Measurements from ENCODE around the gene CIZ1. TPM values are rescaled to one million over a fixed set of nuclear protein-coding genes. Genes with fewer than 3 reads are reported as not detected.

CIZ1 gene
- total RNA-seq, 1 donor from 2014 or later = 186 TPM

DNA sequence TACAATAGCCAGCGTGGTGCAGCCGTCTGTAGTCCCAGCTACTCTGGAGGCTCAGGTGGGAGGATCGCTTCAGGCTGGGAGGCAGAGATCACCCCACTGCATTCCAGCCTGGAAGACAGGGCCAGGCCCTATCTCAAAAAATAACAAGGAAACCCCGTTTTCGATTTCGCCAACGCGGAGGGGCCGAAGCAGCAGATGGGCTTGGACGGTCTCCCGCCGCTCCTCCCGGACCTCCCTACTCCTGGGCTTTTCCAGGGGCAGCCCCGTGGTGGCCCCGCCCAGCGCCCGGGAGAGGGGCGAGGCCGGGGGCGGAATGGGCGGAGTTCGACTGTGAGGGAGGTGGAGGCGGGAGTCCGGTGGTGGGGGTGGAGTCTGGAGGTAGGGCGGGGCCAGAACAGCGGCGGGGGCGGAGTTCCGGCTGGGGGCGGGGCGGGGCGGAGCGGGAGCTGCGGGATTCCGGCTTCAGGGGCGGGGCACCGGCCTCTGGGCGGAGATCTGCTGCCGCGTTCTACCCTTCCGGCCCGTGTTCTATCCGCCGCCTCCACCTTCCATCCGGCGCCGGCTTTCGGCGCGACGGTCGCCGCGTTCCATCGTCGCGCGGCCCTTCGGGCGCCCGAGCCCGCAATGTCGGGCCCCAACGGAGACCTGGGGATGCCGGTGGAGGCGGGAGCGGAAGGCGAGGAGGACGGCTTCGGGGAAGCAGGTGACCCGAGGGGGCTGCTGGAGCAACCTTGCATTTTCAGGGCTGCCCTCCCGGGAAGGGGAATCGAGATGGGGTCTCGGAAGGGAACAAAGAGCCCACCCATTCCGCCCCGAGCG is 31.4 kb downstream of the CIZ1 start, which contains the start of gene BBLN:
TSS of gene BBLN (plus strand) at position 482 of the 819 bp plus-strand sequence. CDS start at position 625, 143 bp downstream.
- H3K27ac Mint-ChIP-seq = peak within 1 kb of the TSS; percentile 66
- peak within 1 kb of the TSS; percentile 87 for H3K4me3 Mint-ChIP-seq
- no peaks in the 10 kb centered on the region for H3K27me3 Mint-ChIP-seq
- peaks cover 16% of the 10 kb centered on the region for H3K4me1 Mint-ChIP-seq (ENCODE audit: unreplicated experiment)
- peaks cover 6% of the 10 kb centered on the region for H3K36me3 Mint-ChIP-seq
- peak; percentile 98 for DNase-seq (ENCODE audit: extremely low spot score, unreplicated experiment)
- TF ChIP-seq CTCF (conservative IDR thresholded peaks at IDR 0.05) = no peak
- no peaks in the 10 kb centered on the region for H3K9me3 Mint-ChIP-seq

DNA sequence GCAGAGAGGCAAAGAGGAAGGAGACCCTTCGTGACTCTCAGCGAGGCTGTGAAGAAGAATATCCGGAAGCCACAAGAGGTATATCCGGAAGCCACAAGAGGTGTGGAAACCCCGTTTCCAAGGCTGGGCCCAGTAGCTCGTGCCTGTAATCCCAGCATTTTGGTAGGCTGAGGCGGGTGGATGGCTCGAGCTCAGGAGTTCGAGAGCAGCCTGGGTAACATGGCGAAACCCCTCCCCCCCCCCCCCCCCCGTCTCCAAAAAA is 31.9 kb downstream of the CIZ1 start:
- Mint-ChIP-seq H3K36me3 (peaks cover 6% of the 10 kb centered on the region), H3K4me3 (peak overlapping the region; percentile 80), H3K27me3 (no peaks in the 10 kb centered on the region), H3K9me3 (no peaks in the 10 kb centered on the region), H3K27ac (peak overlapping the region; percentile 66), H3K4me1 (ENCODE audit: unreplicated experiment) (peaks cover 16% of the 10 kb centered on the region)
- TF ChIP-seq CTCF (conservative IDR thresholded peaks at IDR 0.05) = no peak
- no peak for DNase-seq (ENCODE audit: extremely low spot score, unreplicated experiment)

GRCh38 chr9:128155736-128156500 is 35.5 kb downstream of the CIZ1 start:
- no peak for TF ChIP-seq CTCF (conservative IDR thresholded peaks at IDR 0.05)
- Mint-ChIP-seq H3K4me3 (no peak overlapping the region), H3K36me3 (no peaks in the 10 kb centered on the region), H3K27me3 (no peaks in the 10 kb centered on the region), H3K4me1 (ENCODE audit: unreplicated experiment) (peaks cover 5% of the 10 kb centered on the region), H3K27ac (no peak overlapping the region), H3K9me3 (no peaks in the 10 kb centered on the region)
- no peak for DNase-seq (ENCODE audit: extremely low spot score, unreplicated experiment)

DNA sequence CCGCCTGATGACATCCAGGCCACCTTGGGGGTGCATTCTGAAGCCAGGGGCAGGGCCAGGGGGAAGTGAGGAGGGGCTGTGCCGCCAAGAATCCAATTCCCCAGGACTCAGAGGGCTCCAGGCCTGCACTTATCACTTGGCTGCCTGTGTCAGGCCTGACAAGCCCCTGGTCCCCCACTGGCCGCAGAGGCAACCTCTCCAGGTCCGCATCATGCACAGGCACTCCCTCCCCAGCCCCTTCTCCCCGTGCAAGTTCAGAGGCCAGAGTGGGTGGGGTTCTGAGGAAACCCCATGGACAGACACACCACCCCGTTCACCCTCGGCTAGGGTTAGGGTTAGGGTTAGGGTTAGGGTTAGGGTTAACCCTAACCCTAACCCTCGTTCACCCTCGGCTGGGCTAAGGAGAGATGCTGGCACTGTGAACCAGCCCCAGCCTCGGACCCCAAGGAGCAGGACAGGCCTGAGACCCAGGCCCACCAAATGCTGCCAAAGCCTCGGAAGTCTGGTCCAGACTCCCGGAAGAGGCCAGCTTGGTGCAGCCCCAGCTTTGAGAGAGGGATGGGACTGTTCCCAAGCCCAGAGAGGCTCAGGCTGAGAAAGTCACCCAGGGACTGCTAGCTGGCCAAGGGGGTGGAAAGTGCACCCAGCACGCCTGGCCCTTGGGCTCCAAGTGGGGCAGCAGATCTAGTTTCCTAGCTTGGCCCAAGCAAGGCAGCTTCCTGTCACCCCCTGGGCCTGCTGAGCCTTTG is 37.3 kb downstream of the CIZ1 start:
- no peaks in the 10 kb centered on the region for H3K9me3 Mint-ChIP-seq
- H3K27me3 Mint-ChIP-seq = no peaks in the 10 kb centered on the region
- H3K27ac Mint-ChIP-seq = no peak overlapping the region
- H3K36me3 Mint-ChIP-seq = no peaks in the 10 kb centered on the region
- peaks cover 11% of the 10 kb centered on the region for H3K4me1 Mint-ChIP-seq (ENCODE audit: unreplicated experiment)
- DNase-seq (ENCODE audit: extremely low spot score, unreplicated experiment) = no peak
- no peak overlapping the region for H3K4me3 Mint-ChIP-seq
- TF ChIP-seq CTCF (conservative IDR thresholded peaks at IDR 0.05) = no peak

DNA sequence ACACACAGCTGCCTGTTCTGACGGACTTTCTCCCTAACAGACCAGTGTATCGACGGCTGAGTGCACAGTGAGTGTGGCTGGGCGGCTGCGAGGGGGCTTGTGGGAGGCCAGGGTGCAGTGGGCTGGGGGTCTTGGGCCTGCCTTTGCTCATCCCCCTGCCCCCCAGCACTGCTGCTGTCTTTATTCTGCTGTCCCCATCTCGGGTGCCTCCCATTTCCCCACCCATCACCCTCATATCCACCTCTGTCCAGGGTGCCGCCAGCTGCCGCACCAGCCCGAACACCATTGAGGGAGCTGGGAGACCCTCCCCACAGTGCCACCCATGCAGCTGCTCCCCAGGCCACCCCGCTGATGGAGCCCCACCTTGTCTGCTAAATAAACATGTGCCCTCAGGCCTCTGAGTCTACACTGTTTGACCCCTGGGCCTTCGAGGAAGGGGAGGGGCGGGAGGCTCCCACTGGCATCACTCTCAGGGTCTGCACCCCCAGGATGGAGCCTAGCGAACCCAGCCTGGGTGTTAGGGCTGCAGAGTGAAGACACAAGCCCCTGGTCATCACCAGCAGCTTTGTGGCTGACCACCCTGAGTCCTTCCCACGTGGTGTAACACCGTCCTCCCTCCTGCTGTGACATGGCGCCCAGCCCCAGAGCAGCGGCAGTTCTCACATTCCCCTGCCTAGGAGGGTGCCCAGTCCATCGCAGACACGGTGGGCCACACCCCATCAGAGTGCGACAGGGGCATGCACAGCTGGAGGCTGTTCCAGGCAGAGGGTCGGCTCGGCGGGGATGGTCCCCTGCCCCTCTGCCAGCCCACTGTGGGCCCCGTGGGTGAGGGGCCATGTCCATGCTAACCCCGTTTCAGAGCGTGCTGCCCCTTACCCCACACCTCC is 38.1 kb downstream of the CIZ1 start:
- Mint-ChIP-seq H3K4me1 (ENCODE audit: unreplicated experiment) (peaks cover 15% of the 10 kb centered on the region), H3K9me3 (no peaks in the 10 kb centered on the region), H3K4me3 (no peak overlapping the region), H3K27me3 (no peaks in the 10 kb centered on the region), H3K27ac (no peak overlapping the region), H3K36me3 (no peaks in the 10 kb centered on the region)
- no peak for TF ChIP-seq CTCF (conservative IDR thresholded peaks at IDR 0.05)
- DNase-seq (ENCODE audit: extremely low spot score, unreplicated experiment) = no peak
